GM12878 (cell line): ENCODE results near the gene MTIF3.

Experiments used
- ESRRA ChIP-seq: IDR thresholded peaks from 2 replicates; pipeline ENCODE4 v1.6.1; 2012; ENCODE audit warnings: mild to moderate bottlenecking, low read length, improper control_type of control experiment
- JUND ChIP-seq: IDR thresholded peaks from 2 replicates; pipeline ENCODE4 v1.6.1; 2012; ENCODE audit warnings: low read depth, mild to moderate bottlenecking, low read length, improper control_type of control experiment, moderate library complexity
- POLR2A ChIP-seq: IDR thresholded peaks from 2 replicates; pipeline ENCODE4 v1.6.1; 2011; ENCODE audit warnings: low read depth, mild to moderate bottlenecking, low read length
- SIN3A ChIP-seq: IDR thresholded peaks from 2 replicates; pipeline ENCODE4 v1.6.1; 2012; ENCODE audit warnings: low read depth, low read length, improper control_type of control experiment
- SMARCA5 ChIP-seq: fragments of 450-650 bp; IDR thresholded peaks from 2 replicates; pipeline ENCODE4 v1.6.1; 2017; ENCODE audit warnings: mild to moderate bottlenecking

GRCh38 chr13:27411341-27411740, 39.0 kb downstream of the MTIF3 start:
- TF ChIP-seq JUND (no peak), ESRRA (no peak), SIN3A (no peak), POLR2A (no peak), SMARCA5 (no peak)
